GM12878 (cell line): ENCODE results near the gene SLC26A8. TPM values are rescaled to one million over a fixed set of nuclear protein-coding genes. Genes with fewer than 3 reads are reported as not detected.

ENCODE experiments used
- ATAC-seq: fragments of 200-7000 bp; cut with Tn5 transposase; 3 replicates; pipeline ENCODE4 v1.9.1; 2020; ENCODE audit warnings: mild to moderate bottlenecking, moderate library complexity
- BruUV-seq: library from RNA; stranded (reverse); fragments of 400-500 nt; replicated peaks from 2 replicates; lab custom pipeline; 2021; lab: Mats Ljungman, UMichigan
- CTCF ChIA-PET: fragments of 300-600 bp; sonication (Branson Sonifier 250); formaldehyde crosslinking; extraction: SDS; loops from one replicate; lab custom pipeline; 2021; ENCODE audit warnings: inconsistent platforms; lab: Yijun Ruan, JAX
- POLR2A ChIA-PET: fragments of 350-600 bp; formaldehyde crosslinking; extraction: SDS; loops from one replicate; lab custom pipeline; 2021; ENCODE audit warnings: inconsistent platforms; lab: Charles Lee
- RAD21 ChIA-PET: fragments of 300-600 bp; sonication (Branson Sonifier 250); formaldehyde crosslinking; loops from one replicate; lab custom pipeline; 2023; ENCODE audit warnings: antibody characterized with exemption; ENCODE audit not compliant: unreplicated experiment; lab: Charles Lee
- SMC1A ChIA-PET: fragments of 300-600 bp; sonication (Branson Sonifier 250); formaldehyde crosslinking; loops from one replicate; lab custom pipeline; 2023; ENCODE audit not compliant: unreplicated experiment, uncharacterized antibody; lab: Charles Lee
- DNase-seq: peaks from one replicate; pipeline ENCODE4 v3.0.0-alpha.2; 2011; ENCODE audit warnings: low read depth, low spot score
- FAIRE-seq: peaks from 3 replicates; lab custom pipeline; 2011; peaks lifted over from hg19 to GRCh38; lab: Jason Lieb, UNC
- H2AFZ ChIP-seq: 2 replicates; pipeline ENCODE4 v1.6.0; 2011; ENCODE audit warnings: low read depth, low read length, control low read depth; ENCODE audit not compliant: control insufficient read depth
- H3K27ac ChIP-seq: 2 replicates; pipeline ENCODE4 v1.5.1; 2011; ENCODE audit warnings: control low read depth; ENCODE audit not compliant: control insufficient read depth, insufficient read depth
- H3K27me3 ChIP-seq, 2 experiments: replicated peaks in 1 of 2; 2 replicates each; pipeline versions ENCODE4 v1.6.0 to v1.6.1; 2011; ENCODE audit warnings: low read length in 1 of 2; ENCODE audit not compliant: control insufficient read depth in 2 of 2, insufficient read depth in 2 of 2
- H3K36me3 ChIP-seq, 2 experiments: 2 replicates each; pipeline ENCODE4 v1.5.1; 2011; ENCODE audit warnings: low read length in 1 of 2; ENCODE audit not compliant: control insufficient read depth in 2 of 2, insufficient read depth in 2 of 2
- H3K4me1 ChIP-seq: 2 replicates; pipeline ENCODE4 v1.6.1; 2011; ENCODE audit warnings: mild to moderate bottlenecking, low read length, moderate library complexity, mixed read lengths; ENCODE audit not compliant: control insufficient read depth, insufficient read depth
- H3K4me2 ChIP-seq: 2 replicates; pipeline ENCODE4 v1.6.0; 2011; ENCODE audit warnings: control low read depth; ENCODE audit not compliant: control insufficient read depth, insufficient read depth
- H3K4me3 ChIP-seq: fragments of 200-600 bp; sonication (generic); 2 replicates; pipeline ENCODE4 v1.5.1; 2016
- H3K79me2 ChIP-seq: 2 replicates; pipeline ENCODE4 v1.6.0; 2011; ENCODE audit warnings: low read length; ENCODE audit not compliant: control insufficient read depth, insufficient read depth
- H3K9ac ChIP-seq: 2 replicates; pipeline ENCODE4 v1.8.0; 2011; ENCODE audit warnings: low read length, control low read depth, mixed read lengths; ENCODE audit not compliant: control insufficient read depth, insufficient read depth
- H3K9me3 ChIP-seq: replicated peaks from 3 replicates; pipeline ENCODE4 v1.5.1; 2011; ENCODE audit warnings: mild to moderate bottlenecking, low read length; ENCODE audit not compliant: control insufficient read depth, insufficient read depth
- H4K20me1 ChIP-seq: 2 replicates; pipeline ENCODE4 v1.6.0; 2011; ENCODE audit not compliant: control insufficient read depth, insufficient read depth
- CBX3 ChIP-seq: fragments of 200-600 bp; sonication (generic); IDR thresholded peaks from 2 replicates; pipeline ENCODE4 v1.6.1; 2016; ENCODE audit warnings: low read depth, borderline replicate concordance
- CEBPB ChIP-seq, 2 experiments: fragments of 150-350 bp in 1 of 2; IDR thresholded peaks; 2 replicates each; pipeline ENCODE4 v1.6.1; 2012 to 2014; ENCODE audit warnings: low read depth in 2 of 2, low read length in 2 of 2, borderline replicate concordance in 1 of 2, inconsistent platforms in 1 of 2
- CHD1 ChIP-seq: IDR thresholded peaks from 2 replicates; pipeline ENCODE4 v1.6.1; 2012; ENCODE audit warnings: low read depth, low read length, improper control_type of control experiment
- CHD2 ChIP-seq: IDR thresholded peaks from 2 replicates; pipeline ENCODE4 v1.6.1; 2011; ENCODE audit warnings: low read depth, low read length, improper control_type of control experiment, borderline replicate concordance
- CHD4 ChIP-seq: fragments of 200-600 bp; sonication (generic); IDR thresholded peaks from 2 replicates; pipeline ENCODE4 v1.6.1; 2016; ENCODE audit warnings: mild to moderate bottlenecking
- HCFC1 ChIP-seq: fragments of 150-350 bp; IDR thresholded peaks from 2 replicates; pipeline ENCODE4 v1.6.1; 2014; ENCODE audit warnings: low read length
- HDGF ChIP-seq: fragments of 450-650 bp; IDR thresholded peaks from 2 replicates; pipeline ENCODE4 v1.6.1; 2016; ENCODE audit warnings: antibody characterized with exemption
- MYB ChIP-seq: fragments of 150-350 bp; IDR thresholded peaks from 2 replicates; pipeline ENCODE4 v1.6.1; 2014; ENCODE audit warnings: mild to moderate bottlenecking, low read depth, low read length, borderline replicate concordance
- RFX5 ChIP-seq: IDR thresholded peaks from 2 replicates; pipeline ENCODE4 v1.6.1; 2011; ENCODE audit warnings: low read depth, low read length, improper control_type of control experiment
- SP1 ChIP-seq: IDR thresholded peaks from one replicate; pipeline ENCODE4 v1.6.1; 2011; ENCODE audit warnings: low read depth, low read length
- TCF3 ChIP-seq: IDR thresholded peaks from 2 replicates; pipeline ENCODE4 v1.6.1; 2012; ENCODE audit warnings: low read depth, mild to moderate bottlenecking, low read length, borderline replicate concordance; ENCODE audit not compliant: insufficient read depth
- TCF7 ChIP-seq: IDR thresholded peaks from 2 replicates; pipeline ENCODE4 v1.6.1; 2014; ENCODE audit warnings: antibody characterized with exemption, borderline replicate concordance
- YY1 ChIP-seq: IDR thresholded peaks from 2 replicates; pipeline ENCODE4 v1.6.1; 2011; ENCODE audit warnings: low read depth, mild to moderate bottlenecking, low read length
- WGBS: methylation state at CpG from one replicate; pipeline ENCODE4 v1.1.6; 2016; ENCODE audit warnings: low lambda C conversion rate; ENCODE audit not compliant: insufficient replicate concordance, insufficient coverage; ENCODE audit errors: missing lambda C conversion rate; 5-methylcytosine and 5-hydroxymethylcytosine counted together
- in situ Hi-C: fragments of 300-500 bp; cut with MboI; formaldehyde crosslinking; loops from 9 replicates; pipeline ENCODE4 v1.14.3; 2018; ENCODE audit warnings: mixed read lengths
- intact Hi-C: fragments of 100-400 bp; cut with micrococcal nuclease; formaldehyde crosslinking; loops from one replicate; pipeline ENCODE4 v1.14.2; 2022; ENCODE audit not compliant: unreplicated experiment
- polyA plus RNA-seq, 11 experiments: library from polyadenylated mRNA; depleted of rRNA in 4 of 11; unstranded in 6 of 11; stranded (reverse) in 5 of 11; fragments of >200 nt; fragmentation: Nextera tagmentation in 4 of 11; fragmentation: Illumina TruSeq in 1 of 11; extraction: Ambion mirVana in 4 of 11; extraction: Trizol in 1 of 11; gene quantifications; 1 replicate in 1 of 11; 2 replicates in 10 of 11; pipeline versions ENCODE4 v1.2.1 to v1.2.3, GENCODE V29; 2011 to 2016; ENCODE audit warnings: inconsistent platforms in 2 of 11, missing spikeins in 2 of 11, low read depth in 1 of 11
- total RNA-seq, 4 experiments: library from RNA; depleted of rRNA in 3 of 4; stranded (reverse); fragments of >200 nt in 3 of 4; fragmentation: Illumina TruSeq in 1 of 4; extraction: Trizol in 1 of 4; gene quantifications; 2 replicates each; pipeline versions ENCODE4 v1.2.1 to v1.2.3, GENCODE V29; 2013 to 2021
- TF ChIP-seq, protein P1 (sequence below): IDR thresholded peaks from 2 replicates; pipeline ENCODE4 v1.6.1; 2011; ENCODE audit warnings: borderline replicate concordance, low read depth, mild to moderate bottlenecking, moderate library complexity, mixed read lengths, low read length; ENCODE audit not compliant: insufficient read depth; ENCODE audit errors: extremely low read length
- TF ChIP-seq, protein P2 (sequence below): fragments of 150-350 bp; IDR thresholded peaks from 2 replicates; pipeline ENCODE4 v1.6.1; 2014; ENCODE audit warnings: mild to moderate bottlenecking, low read depth, low read length

SLC26A8 gene
- total and polyA plus RNA-seq, 10 of the 15 experiments (the other 5 are each of a cell fraction or from before 2014, with no cell fraction given), result 0.09 to 0.95 (median 0.27) TPM; not detected in 2

DNA sequence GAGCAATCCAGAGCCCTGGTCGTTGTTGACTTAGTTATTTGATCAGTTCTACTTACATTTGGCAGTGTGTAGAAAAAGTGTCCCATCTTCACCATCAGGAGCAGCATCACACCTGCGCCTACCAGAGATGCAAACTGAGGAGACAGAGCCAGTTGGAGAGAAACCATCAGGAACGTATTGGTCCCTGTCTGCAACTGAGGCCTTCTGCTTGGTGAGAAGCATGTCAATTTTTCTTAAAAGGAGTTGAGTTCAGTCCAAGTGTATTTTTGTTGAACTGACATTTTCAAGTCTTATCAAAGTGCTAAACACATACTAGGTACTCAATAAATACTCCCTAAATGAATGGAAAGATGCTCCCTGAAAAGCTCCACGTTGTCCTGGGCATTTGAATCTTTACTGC is 55.6 kb downstream of the SLC26A8 start:
- H4K20me1 ChIP-seq, result no peaks in the 10 kb centered on the region
- H3K4me2 ChIP-seq, result no peak overlapping the region
- RAD21 ChIA-PET, result no interaction called here
- no peak overlapping the region for H2AFZ ChIP-seq
- SMC1A ChIA-PET, result no interaction called here
- no peaks in the 10 kb centered on the region for H3K9me3 ChIP-seq
- no peaks in the 10 kb centered on the region for H3K79me2 ChIP-seq
- BruUV-seq, result no TSS peak
- CTCF ChIA-PET, result interaction anchor here (1.3 kb wide), 1 partner anchor 12 kb away, joined by 5 read pairs; no protein-coding TSS in a partner anchor
- POLR2A ChIA-PET, result no interaction called here
- H3K9ac ChIP-seq, result no peak overlapping the region
- TF ChIP-seq CEBPB (IDR thresholded peaks at IDR 0.05; ENCODE audit: borderline replicate concordance in 1 of 2, low read depth in 2 of 2, low read length in 2 of 2) (no peak), SP1 (no peak), MYB (no peak), HDGF (no peak), TCF3 (no peak), YY1 (no peak), CHD4 (no peak), RFX5 (no peak), CHD2 (no peak), CHD1 (no peak), CBX3 (no peak), TCF7 (no peak), HCFC1 (no peak)
- TF ChIP-seq, protein P1, sequence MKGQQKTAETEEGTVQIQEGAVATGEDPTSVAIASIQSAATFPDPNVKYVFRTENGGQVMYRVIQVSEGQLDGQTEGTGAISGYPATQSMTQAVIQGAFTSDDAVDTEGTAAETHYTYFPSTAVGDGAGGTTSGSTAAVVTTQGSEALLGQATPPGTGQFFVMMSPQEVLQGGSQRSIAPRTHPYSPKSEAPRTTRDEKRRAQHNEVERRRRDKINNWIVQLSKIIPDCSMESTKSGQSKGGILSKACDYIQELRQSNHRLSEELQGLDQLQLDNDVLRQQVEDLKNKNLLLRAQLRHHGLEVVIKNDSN, result no peak
- TF ChIP-seq, protein P2, sequence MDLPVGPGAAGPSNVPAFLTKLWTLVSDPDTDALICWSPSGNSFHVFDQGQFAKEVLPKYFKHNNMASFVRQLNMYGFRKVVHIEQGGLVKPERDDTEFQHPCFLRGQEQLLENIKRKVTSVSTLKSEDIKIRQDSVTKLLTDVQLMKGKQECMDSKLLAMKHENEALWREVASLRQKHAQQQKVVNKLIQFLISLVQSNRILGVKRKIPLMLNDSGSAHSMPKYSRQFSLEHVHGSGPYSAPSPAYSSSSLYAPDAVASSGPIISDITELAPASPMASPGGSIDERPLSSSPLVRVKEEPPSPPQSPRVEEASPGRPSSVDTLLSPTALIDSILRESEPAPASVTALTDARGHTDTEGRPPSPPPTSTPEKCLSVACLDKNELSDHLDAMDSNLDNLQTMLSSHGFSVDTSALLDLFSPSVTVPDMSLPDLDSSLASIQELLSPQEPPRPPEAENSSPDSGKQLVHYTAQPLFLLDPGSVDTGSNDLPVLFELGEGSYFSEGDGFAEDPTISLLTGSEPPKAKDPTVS, result no peak
- in situ Hi-C loops, result no loop called here
- ATAC-seq, result no peak
- no peak for FAIRE-seq
- peaks cover 2% of the 10 kb centered on the region for H3K4me1 ChIP-seq
- 54% methylated on average over 4 of the region's 4 CpGs for WGBS
- H3K27me3 ChIP-seq, result no peaks in the 10 kb centered on the region
- no peak for DNase-seq
- no peaks in the 10 kb centered on the region for H3K36me3 ChIP-seq
- no peak overlapping the region for H3K4me3 ChIP-seq
- no peak overlapping the region for H3K27ac ChIP-seq
- intact Hi-C loops, result no loop called here
